Hepatocyte (in vitro differentiated cells): ENCODE results near the gene UNC5A. TPM values are rescaled to one million over a fixed set of nuclear protein-coding genes. Genes with fewer than 3 reads are reported as not detected.

Source experiments
- DNase-seq: peaks from one replicate; pipeline ENCODE4 v3.0.0-alpha.2; 2016; ENCODE audit warnings: low spot score
- H2AFZ ChIP-seq: fragments of 200-600 bp; sonication (generic); 2 replicates; pipeline ENCODE4 v1.6.0; 2016; ENCODE audit warnings: antibody characterized with exemption, mild to moderate bottlenecking
- H3K27ac ChIP-seq: fragments of 200-600 bp; sonication (generic); 2 replicates; pipeline ENCODE4 v1.5.1; 2016; ENCODE audit warnings: mild to moderate bottlenecking
- H3K27me3 ChIP-seq: fragments of 200-600 bp; sonication (generic); 2 replicates; pipeline ENCODE4 v1.6.1; 2016
- H3K36me3 ChIP-seq: fragments of 200-600 bp; sonication (generic); replicated peaks from 2 replicates; pipeline ENCODE4 v1.5.1; 2016; ENCODE audit warnings: low read depth; ENCODE audit not compliant: insufficient read depth
- H3K4me1 ChIP-seq: fragments of 200-600 bp; sonication (generic); 2 replicates; pipeline ENCODE4 v1.5.1; 2016; ENCODE audit warnings: mild to moderate bottlenecking, moderate library complexity; ENCODE audit not compliant: insufficient read depth
- H3K4me2 ChIP-seq: fragments of 200-600 bp; sonication (generic); 2 replicates; pipeline ENCODE4 v1.6.0; 2016
- H3K4me3 ChIP-seq: fragments of 200-600 bp; sonication (generic); 2 replicates; pipeline ENCODE4 v1.5.1; 2016; ENCODE audit warnings: mild to moderate bottlenecking
- H3K79me2 ChIP-seq: fragments of 200-600 bp; sonication (generic); 2 replicates; pipeline ENCODE4 v1.6.0; 2017; ENCODE audit warnings: mild to moderate bottlenecking
- H3K9me2 ChIP-seq: fragments of 200-600 bp; sonication (generic); replicated peaks from 2 replicates; pipeline ENCODE4 v1.6.0; 2017; ENCODE audit warnings: mild to moderate bottlenecking; ENCODE audit not compliant: insufficient read depth
- H3K9me3 ChIP-seq: fragments of 200-600 bp; sonication (generic); 2 replicates; pipeline ENCODE4 v1.5.1; 2016; ENCODE audit warnings: low read depth, mild to moderate bottlenecking
- H4K20me1 ChIP-seq: fragments of 200-600 bp; sonication (generic); 2 replicates; pipeline ENCODE4 v1.6.0; 2016; ENCODE audit warnings: mild to moderate bottlenecking; ENCODE audit not compliant: insufficient read depth, poor library complexity, severe bottlenecking
- EZH2 ChIP-seq: fragments of 200-600 bp; sonication (generic); IDR thresholded peaks from 2 replicates; pipeline ENCODE4 v1.6.1; 2016; ENCODE audit warnings: antibody characterized with exemption, mild to moderate bottlenecking, borderline replicate concordance
- EZH2phosphoT487 ChIP-seq: fragments of 200-600 bp; sonication (generic); IDR thresholded peaks from one replicate; pipeline ENCODE4 v1.6.1; 2018; ENCODE audit warnings: antibody characterized with exemption, mild to moderate bottlenecking, low read depth, moderate library complexity; ENCODE audit not compliant: unreplicated experiment, severe bottlenecking
- WGBS: methylation state at CpG from one replicate; pipeline ENCODE4 v1.1.6; 2016; ENCODE audit warnings: low lambda C conversion rate; ENCODE audit errors: missing lambda C conversion rate; 5-methylcytosine and 5-hydroxymethylcytosine counted together
- polyA plus RNA-seq: library from polyadenylated mRNA; unstranded; fragments of >200 nt; fragmentation: Nextera tagmentation; extraction: Ambion mirVana; gene quantifications from 2 replicates; pipeline ENCODE4 v1.2.1, GENCODE V29; 2016
- total RNA-seq: library from RNA; depleted of rRNA; stranded (reverse); fragments of >200 nt; gene quantifications from 2 replicates; pipeline ENCODE4 v1.2.3, GENCODE V29; 2014
- TF ChIP-seq, protein P1 (sequence below): fragments of 200-600 bp; sonication (generic); IDR thresholded peaks from 2 replicates; pipeline ENCODE4 v1.5.1; 2016; ENCODE audit warnings: antibody characterized with exemption, mild to moderate bottlenecking; ENCODE audit not compliant: poor library complexity

The UNC5A gene
- total and polyA plus RNA-seq, 2 experiments from 2014 or later = 0.10 to 1.1 TPM

GRCh38 chr5:176864755-176865154, 54.4 kb downstream of the UNC5A start:
- Histone ChIP-seq H3K4me3 (no peak overlapping the region), H3K9me3 (no peaks in the 10 kb centered on the region), H3K27me3 (peaks cover 37% of the 10 kb centered on the region), H4K20me1 (no peaks in the 10 kb centered on the region), H3K27ac (no peak overlapping the region), H3K9me2 (no peaks in the 10 kb centered on the region), H2AFZ (no peak overlapping the region), H3K4me1 (no peaks in the 10 kb centered on the region), H3K36me3 (no peaks in the 10 kb centered on the region), H3K4me2 (no peak overlapping the region), H3K79me2 (no peaks in the 10 kb centered on the region)
- no peak for TF ChIP-seq EZH2
- TF ChIP-seq EZH2phosphoT487 = no peak
- TF ChIP-seq, protein P1, sequence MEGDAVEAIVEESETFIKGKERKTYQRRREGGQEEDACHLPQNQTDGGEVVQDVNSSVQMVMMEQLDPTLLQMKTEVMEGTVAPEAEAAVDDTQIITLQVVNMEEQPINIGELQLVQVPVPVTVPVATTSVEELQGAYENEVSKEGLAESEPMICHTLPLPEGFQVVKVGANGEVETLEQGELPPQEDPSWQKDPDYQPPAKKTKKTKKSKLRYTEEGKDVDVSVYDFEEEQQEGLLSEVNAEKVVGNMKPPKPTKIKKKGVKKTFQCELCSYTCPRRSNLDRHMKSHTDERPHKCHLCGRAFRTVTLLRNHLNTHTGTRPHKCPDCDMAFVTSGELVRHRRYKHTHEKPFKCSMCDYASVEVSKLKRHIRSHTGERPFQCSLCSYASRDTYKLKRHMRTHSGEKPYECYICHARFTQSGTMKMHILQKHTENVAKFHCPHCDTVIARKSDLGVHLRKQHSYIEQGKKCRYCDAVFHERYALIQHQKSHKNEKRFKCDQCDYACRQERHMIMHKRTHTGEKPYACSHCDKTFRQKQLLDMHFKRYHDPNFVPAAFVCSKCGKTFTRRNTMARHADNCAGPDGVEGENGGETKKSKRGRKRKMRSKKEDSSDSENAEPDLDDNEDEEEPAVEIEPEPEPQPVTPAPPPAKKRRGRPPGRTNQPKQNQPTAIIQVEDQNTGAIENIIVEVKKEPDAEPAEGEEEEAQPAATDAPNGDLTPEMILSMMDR = no peak
- DNase-seq = no peak
- WGBS = 85% methylated on average over 8 of the region's 8 CpGs

GRCh38 chr5:176865964-176866363, 55.6 kb downstream of the UNC5A start:
- no peak overlapping the region for H3K27ac ChIP-seq
- TF ChIP-seq, protein P1 = no peak
- no peak for TF ChIP-seq EZH2phosphoT487
- no peak for TF ChIP-seq EZH2
- H3K27me3 ChIP-seq = peaks cover 37% of the 10 kb centered on the region
- no peaks in the 10 kb centered on the region for H3K9me3 ChIP-seq
- no peaks in the 10 kb centered on the region for H3K4me1 ChIP-seq
- H4K20me1 ChIP-seq = no peaks in the 10 kb centered on the region
- no peaks in the 10 kb centered on the region for H3K9me2 ChIP-seq
- H2AFZ ChIP-seq = no peak overlapping the region
- H3K4me2 ChIP-seq = no peak overlapping the region
- whole genome bisulfite sequencing = 82% methylated on average over 5 of the region's 7 CpGs
- DNase-seq = no peak
- no peaks in the 10 kb centered on the region for H3K79me2 ChIP-seq
- no peak overlapping the region for H3K4me3 ChIP-seq
- H3K36me3 ChIP-seq = no peaks in the 10 kb centered on the region

GRCh38 chr5:176866707-176867310, 56.5 kb downstream of the UNC5A start:
- DNase-seq = no peak
- H3K9me2 ChIP-seq = no peaks in the 10 kb centered on the region
- H3K36me3 ChIP-seq = no peaks in the 10 kb centered on the region
- H3K9me3 ChIP-seq = no peaks in the 10 kb centered on the region
- no peak overlapping the region for H3K4me2 ChIP-seq
- H4K20me1 ChIP-seq = no peaks in the 10 kb centered on the region
- 33% methylated on average over 16 of the region's 16 CpGs for WGBS
- no peak overlapping the region for H2AFZ ChIP-seq
- TF ChIP-seq EZH2 (no peak), EZH2phosphoT487 (no peak)
- TF ChIP-seq, protein P1 = no peak
- H3K79me2 ChIP-seq = no peaks in the 10 kb centered on the region
- H3K27ac ChIP-seq = no peak overlapping the region
- peaks cover 37% of the 10 kb centered on the region for H3K27me3 ChIP-seq
- H3K4me1 ChIP-seq = no peaks in the 10 kb centered on the region
- no peak overlapping the region for H3K4me3 ChIP-seq

DNA sequence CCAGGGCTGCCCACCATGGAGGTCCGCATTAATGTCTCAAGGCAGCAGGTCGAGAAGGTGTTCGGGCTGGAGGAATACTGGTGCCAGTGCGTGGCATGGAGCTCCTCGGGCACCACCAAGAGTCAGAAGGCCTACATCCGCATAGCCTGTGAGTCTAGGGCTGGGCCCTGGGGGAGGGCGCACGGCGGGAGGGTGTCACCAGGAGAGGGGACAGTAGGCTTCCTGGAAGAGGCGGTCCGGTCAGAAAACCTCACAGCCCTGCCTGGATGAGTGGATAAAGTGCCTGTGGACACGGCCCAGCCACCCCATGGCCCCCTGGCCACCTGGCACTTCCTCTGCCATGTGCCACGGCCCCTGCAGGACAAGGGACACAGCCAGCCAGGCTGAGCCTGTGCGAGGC, 57.8 kb downstream of the UNC5A start:
- Histone ChIP-seq H4K20me1 (no peaks in the 10 kb centered on the region), H3K27me3 (peaks cover 29% of the 10 kb centered on the region), H3K4me1 (no peaks in the 10 kb centered on the region), H3K9me2 (no peaks in the 10 kb centered on the region), H3K27ac (no peak overlapping the region), H2AFZ (no peak overlapping the region), H3K36me3 (no peaks in the 10 kb centered on the region), H3K79me2 (no peaks in the 10 kb centered on the region), H3K4me3 (no peak overlapping the region), H3K4me2 (no peak overlapping the region), H3K9me3 (no peaks in the 10 kb centered on the region)
- TF ChIP-seq EZH2 (no peak), EZH2phosphoT487 (no peak)
- TF ChIP-seq, protein P1 = no peak
- 92% methylated on average over 7 of the region's 14 CpGs for WGBS
- no peak for DNase-seq
